ENCODE measurements around the gene SIM2. TPM values are rescaled to one million over a fixed set of nuclear protein-coding genes. Genes with fewer than 3 reads are reported as not detected.

Gene SIM2
- polyA plus RNA-seq, 1 experiment, result not detected

DNA sequence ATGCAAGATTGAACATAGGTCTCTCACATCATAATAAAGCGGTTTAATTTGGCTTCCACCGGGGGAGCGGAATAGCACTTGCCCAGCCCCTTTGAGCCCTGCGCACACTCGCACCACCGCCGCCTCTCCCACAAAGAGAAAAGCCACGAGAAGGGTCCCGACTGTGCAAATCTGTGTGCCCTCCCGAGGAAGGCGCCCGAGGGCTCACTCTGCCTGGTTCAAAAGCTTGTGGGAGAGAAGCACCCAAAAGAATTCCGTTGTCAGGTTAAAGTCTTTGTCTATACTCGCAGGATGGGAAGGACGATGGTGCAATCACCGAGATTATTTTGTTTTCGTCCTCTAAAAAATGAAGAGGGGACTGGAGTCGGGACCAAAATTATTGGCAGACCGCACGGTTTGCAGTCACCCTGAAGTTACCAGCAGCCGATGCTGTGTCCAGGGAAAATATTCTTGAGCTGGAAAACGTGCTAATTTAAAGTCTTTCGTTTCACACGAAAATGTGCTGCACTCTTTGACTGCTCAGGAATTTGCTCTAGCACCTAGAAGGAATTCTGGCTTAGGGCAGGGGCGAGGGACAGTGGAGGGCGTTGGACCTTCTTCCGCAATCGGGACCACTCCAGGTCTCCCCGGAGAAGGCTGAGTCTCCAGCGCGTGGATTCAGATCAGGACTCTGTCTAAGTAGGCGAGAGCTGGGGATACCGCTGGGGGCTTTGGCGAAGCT lies 6.6 kb upstream of the SIM2 start:
- Histone ChIP-seq H3K27me3 (ENCODE audit: control insufficient read depth, insufficient read depth, low read length) (peaks cover 69% of the 10 kb centered on the region), H3K4me3 (ENCODE audit: low read depth, low read length) (no peak overlapping the region), H3K36me3 (ENCODE audit: control insufficient read depth, insufficient read depth, low read length) (no peaks in the 10 kb centered on the region)
- ChIA-PET POLR2A (no interaction called here), CTCF (no interaction called here)
- TF ChIP-seq CTCF (IDR thresholded peaks at IDR 0.05; ENCODE audit: insufficient read depth, low read depth, low read length), result no peak
- no peak for DNase-seq (ENCODE audit: low read depth)

GRCh38 chr21:36692835-36693488 lies 6.0 kb upstream of the SIM2 start:
- H3K36me3 ChIP-seq (ENCODE audit: control insufficient read depth, insufficient read depth, low read length), result no peaks in the 10 kb centered on the region
- no peak for TF ChIP-seq CTCF (IDR thresholded peaks at IDR 0.05; ENCODE audit: insufficient read depth, low read depth, low read length)
- POLR2A ChIA-PET, result no interaction called here
- CTCF ChIA-PET, result interaction anchor here (0.6 kb wide), 1 partner anchor 10 kb away, joined by 4 read pairs; no protein-coding TSS in a partner anchor
- no peak for DNase-seq (ENCODE audit: low read depth)
- no peak overlapping the region for H3K4me3 ChIP-seq (ENCODE audit: low read depth, low read length)
- peaks cover 73% of the 10 kb centered on the region for H3K27me3 ChIP-seq (ENCODE audit: control insufficient read depth, insufficient read depth, low read length)

DNA sequence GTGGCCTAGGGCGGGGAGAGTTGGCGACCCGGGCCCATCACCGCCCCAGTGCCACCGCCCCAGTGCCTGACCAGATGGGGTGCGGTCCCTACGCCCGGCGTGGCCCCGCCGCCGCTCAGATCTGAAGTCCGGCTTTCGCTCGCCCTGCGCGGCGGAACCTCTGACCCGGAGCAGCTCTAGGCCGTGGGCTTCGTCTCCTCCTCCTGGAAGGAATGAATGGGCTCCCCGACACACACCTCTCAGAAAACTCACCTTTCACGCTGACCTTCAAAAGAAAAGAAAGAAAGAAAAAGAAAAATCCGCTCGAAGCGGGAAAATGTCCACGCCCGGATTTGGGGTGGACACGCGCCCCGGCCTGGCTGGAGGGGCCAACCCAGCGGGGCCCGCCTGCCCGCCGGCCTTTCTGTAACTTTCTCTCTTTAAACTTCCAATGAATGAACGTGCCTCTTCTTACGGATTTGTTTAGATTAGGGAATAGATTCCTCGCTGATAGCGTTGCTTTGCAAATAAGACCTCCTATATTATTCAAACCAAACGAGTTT lies 5.4 kb upstream of the SIM2 start:
- ChIA-PET POLR2A (no interaction called here), CTCF (interaction anchor here (0.6 kb wide), 1 partner anchor 10 kb away, joined by 4 read pairs; no protein-coding TSS in a partner anchor)
- Histone ChIP-seq H3K27me3 (ENCODE audit: control insufficient read depth, insufficient read depth, low read length) (peaks cover 76% of the 10 kb centered on the region), H3K36me3 (ENCODE audit: control insufficient read depth, insufficient read depth, low read length) (no peaks in the 10 kb centered on the region), H3K4me3 (ENCODE audit: low read depth, low read length) (no peak overlapping the region)
- no peak for TF ChIP-seq CTCF (IDR thresholded peaks at IDR 0.05; ENCODE audit: insufficient read depth, low read depth, low read length)
- DNase-seq (ENCODE audit: low read depth), result no peak

DNA sequence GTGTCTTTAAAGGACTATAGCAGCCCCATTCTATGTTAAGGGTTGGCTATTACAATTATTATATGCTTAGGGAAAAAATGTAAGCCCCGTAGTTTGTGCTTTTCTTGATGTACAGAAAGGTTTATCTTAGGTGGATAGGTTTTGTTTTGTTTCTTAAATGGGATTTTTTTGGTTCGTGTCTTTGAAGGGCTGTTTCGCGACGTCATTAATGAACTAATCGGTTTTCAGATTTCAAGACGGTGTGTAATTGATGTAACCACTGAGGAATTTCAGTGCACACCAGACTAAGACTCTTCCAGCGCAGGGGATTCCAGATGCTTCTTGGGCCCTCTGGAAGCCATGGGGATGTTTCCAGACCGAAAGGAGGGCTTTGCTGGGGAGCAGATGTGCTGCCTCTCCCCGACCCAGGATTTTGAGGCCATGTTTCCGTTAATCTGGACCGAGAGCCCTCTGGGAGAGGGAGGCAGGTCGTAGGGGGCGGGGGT lies 4.8 kb upstream of the SIM2 start:
- peaks cover 78% of the 10 kb centered on the region for H3K27me3 ChIP-seq (ENCODE audit: control insufficient read depth, insufficient read depth, low read length)
- no peak for DNase-seq (ENCODE audit: low read depth)
- H3K4me3 ChIP-seq (ENCODE audit: low read depth, low read length), result no peak overlapping the region
- ChIA-PET POLR2A (no interaction called here), CTCF (no interaction called here)
- TF ChIP-seq CTCF (IDR thresholded peaks at IDR 0.05; ENCODE audit: insufficient read depth, low read depth, low read length), result no peak
- H3K36me3 ChIP-seq (ENCODE audit: control insufficient read depth, insufficient read depth, low read length), result no peaks in the 10 kb centered on the region

GRCh38 chr21:36694593-36695282 lies 4.2 kb upstream of the SIM2 start:
- ChIA-PET CTCF (no interaction called here), POLR2A (no interaction called here)
- Histone ChIP-seq H3K27me3 (ENCODE audit: control insufficient read depth, insufficient read depth, low read length) (peaks cover 73% of the 10 kb centered on the region), H3K36me3 (ENCODE audit: control insufficient read depth, insufficient read depth, low read length) (no peaks in the 10 kb centered on the region), H3K4me3 (ENCODE audit: low read depth, low read length) (no peak overlapping the region)
- TF ChIP-seq CTCF (IDR thresholded peaks at IDR 0.05; ENCODE audit: insufficient read depth, low read depth, low read length), result no peak
- no peak for DNase-seq (ENCODE audit: low read depth)
